ENCODE results near the gene WDCP. TPM values are rescaled to one million over a fixed set of nuclear protein-coding genes. Genes with fewer than 3 reads are reported as not detected.

Gene WDCP
- total RNA-seq, 1 experiment from 2014 or later = 36.9 TPM

GRCh38 chr2:24024996-24025663, 22.1 kb downstream of the WDCP start:
- peak overlapping the region; percentile 61 for H3K27ac ChIP-seq (ENCODE audit: insufficient read length, low read depth, low read length)
- H3K14ac ChIP-seq (ENCODE audit: insufficient read depth, low read length) = peak overlapping the region; percentile 26
- peak; percentile 24 for DNase-seq
- H3K23me2 ChIP-seq (ENCODE audit: insufficient read length, low read depth, low read length, poor library complexity, severe bottlenecking) = no peaks in the 10 kb centered on the region
- no peaks in the 10 kb centered on the region for H3K27me3 ChIP-seq (ENCODE audit: insufficient read depth, low read length)
- no peaks in the 10 kb centered on the region for H3K79me1 ChIP-seq (ENCODE audit: insufficient read depth, low read depth, low read length, poor library complexity, severe bottlenecking)
- peak overlapping the region; percentile 31 for H4K91ac ChIP-seq (ENCODE audit: insufficient read length, low read depth, low read length)
- Mint-ChIP-seq H3K27ac (peak overlapping the region; percentile 97 to 99 (median 97)), H3K9me3 (0 out of 5 replicates have a peak, but pooled peaks cover 0 to 3% of the 10 kb centered on the region in 2 experiments), H3K36me3 (ENCODE audit: insufficient read depth in 1 of 3, low read depth in 3 of 3) (peaks cover 38 to 56% (median 48%) of the 10 kb centered on the region in 3 experiments), H3K27me3 (ENCODE audit: low read depth) (no peaks in the 10 kb centered on the region), H3K4me3 (peak overlapping the region; percentile 24 to 67), H3K4me1 (peaks cover 45 to 47% of the 10 kb centered on the region in 2 experiments)
- no peak for TF ChIP-seq CTCF (conservative IDR thresholded peaks at IDR 0.05)
- no peak overlapping the region for H4K5ac ChIP-seq (ENCODE audit: insufficient read length, low read depth, low read length)
- H4K20me1 ChIP-seq (ENCODE audit: control insufficient read depth, insufficient read depth, insufficient read length) = no peaks in the 10 kb centered on the region
- H3K23ac ChIP-seq (ENCODE audit: insufficient read length, low read depth, low read length) = no peak overlapping the region
- peak overlapping the region; percentile 3; the same call in 1 of the 2 replicates for H3K4ac ChIP-seq (ENCODE audit: low read depth, low read length)
- no peak overlapping the region for H3K56ac ChIP-seq (ENCODE audit: insufficient read length, low read depth, low read length)
- no peak overlapping the region for H3K9ac ChIP-seq (ENCODE audit: extremely low read depth, insufficient read length, low read length)
- no CpG with 5 or more reads among the region's 17 CpGs for WGBS (ENCODE audit: extremely low coverage, insufficient read length, low lambda C conversion rate)
- no peak overlapping the region for H2BK15ac ChIP-seq (ENCODE audit: low read depth, low read length)
- no peaks in the 10 kb centered on the region; the same call in 1 of the 2 replicates for H3K79me2 ChIP-seq (ENCODE audit: insufficient read depth, low read length)
- H2BK20ac ChIP-seq (ENCODE audit: low read depth, low read length, poor library complexity, severe bottlenecking) = no peak overlapping the region
- H2AFZ ChIP-seq (ENCODE audit: low read length) = no peak overlapping the region
- H3K4me2 ChIP-seq (ENCODE audit: insufficient read depth, insufficient read length, low read length) = no peak overlapping the region
- H3K4me1 ChIP-seq (ENCODE audit: insufficient read depth, low read length) = peaks cover 15% of the 10 kb centered on the region; the same call in 1 of the 2 replicates
- H2BK120ac ChIP-seq (ENCODE audit: low read depth, low read length, poor library complexity, severe bottlenecking) = no peak overlapping the region
- peak overlapping the region; percentile 48 for H2BK5ac ChIP-seq (ENCODE audit: insufficient read length, low read length)
- H4K8ac ChIP-seq (replicated peaks; ENCODE audit: insufficient read length, low read depth, low read length) = no peak overlapping the region
- H3K9me3 ChIP-seq (ENCODE audit: control insufficient read depth, low read depth, low read length) = no peaks in the 10 kb centered on the region
- no peak overlapping the region for H3T11ph ChIP-seq (ENCODE audit: low read length)
- H2AK5ac ChIP-seq (ENCODE audit: insufficient read length, low read length) = peak overlapping the region; percentile 22
- H2BK12ac ChIP-seq (ENCODE audit: insufficient read length, low read depth, low read length) = no peak overlapping the region
- H3K18ac ChIP-seq (ENCODE audit: insufficient read length, low read depth, low read length) = peak overlapping the region; percentile 67
